GM12878 (cell line): ENCODE measurements around the gene METAP1. TPM values are rescaled to one million over a fixed set of nuclear protein-coding genes. Genes with fewer than 3 reads are reported as not detected.

Experiments used
- ATAC-seq: fragments of 200-7000 bp; cut with Tn5 transposase; 3 replicates; pipeline ENCODE4 v1.9.1; 2020; ENCODE audit warnings: mild to moderate bottlenecking, moderate library complexity
- BruUV-seq: library from RNA; stranded (reverse); fragments of 400-500 nt; replicated peaks from 2 replicates; lab custom pipeline; 2021; lab: Mats Ljungman, UMichigan
- CTCF ChIA-PET: fragments of 300-600 bp; sonication (Branson Sonifier 250); formaldehyde crosslinking; extraction: SDS; loops from one replicate; lab custom pipeline; 2021; ENCODE audit warnings: inconsistent platforms; lab: Yijun Ruan, JAX
- POLR2A ChIA-PET: fragments of 350-600 bp; formaldehyde crosslinking; extraction: SDS; loops from one replicate; lab custom pipeline; 2021; ENCODE audit warnings: inconsistent platforms; lab: Charles Lee
- RAD21 ChIA-PET: fragments of 300-600 bp; sonication (Branson Sonifier 250); formaldehyde crosslinking; loops from one replicate; lab custom pipeline; 2023; ENCODE audit warnings: antibody characterized with exemption; ENCODE audit not compliant: unreplicated experiment; lab: Charles Lee
- SMC1A ChIA-PET: fragments of 300-600 bp; sonication (Branson Sonifier 250); formaldehyde crosslinking; loops from one replicate; lab custom pipeline; 2023; ENCODE audit not compliant: unreplicated experiment, uncharacterized antibody; lab: Charles Lee
- DNase-seq: peaks from one replicate; pipeline ENCODE4 v3.0.0-alpha.2; 2011; ENCODE audit warnings: low read depth, low spot score
- FAIRE-seq: peaks from 3 replicates; lab custom pipeline; 2011; peaks lifted over from hg19 to GRCh38; lab: Jason Lieb, UNC
- H2AFZ ChIP-seq: 2 replicates; pipeline ENCODE4 v1.6.0; 2011; ENCODE audit warnings: low read depth, low read length, control low read depth; ENCODE audit not compliant: control insufficient read depth
- H3K27ac ChIP-seq: 2 replicates; pipeline ENCODE4 v1.5.1; 2011; ENCODE audit warnings: control low read depth; ENCODE audit not compliant: control insufficient read depth, insufficient read depth
- H3K27me3 ChIP-seq, 2 experiments: replicated peaks in 1 of 2; 2 replicates each; pipeline versions ENCODE4 v1.6.0 to v1.6.1; 2011; ENCODE audit warnings: low read length in 1 of 2; ENCODE audit not compliant: control insufficient read depth in 2 of 2, insufficient read depth in 2 of 2
- H3K36me3 ChIP-seq, 2 experiments: 2 replicates each; pipeline ENCODE4 v1.5.1; 2011; ENCODE audit warnings: low read length in 1 of 2; ENCODE audit not compliant: control insufficient read depth in 2 of 2, insufficient read depth in 2 of 2
- H3K4me1 ChIP-seq: 2 replicates; pipeline ENCODE4 v1.6.1; 2011; ENCODE audit warnings: mild to moderate bottlenecking, low read length, moderate library complexity, mixed read lengths; ENCODE audit not compliant: control insufficient read depth, insufficient read depth
- H3K4me2 ChIP-seq: 2 replicates; pipeline ENCODE4 v1.6.0; 2011; ENCODE audit warnings: control low read depth; ENCODE audit not compliant: control insufficient read depth, insufficient read depth
- H3K4me3 ChIP-seq: fragments of 200-600 bp; sonication (generic); 2 replicates; pipeline ENCODE4 v1.5.1; 2016
- H3K79me2 ChIP-seq: 2 replicates; pipeline ENCODE4 v1.6.0; 2011; ENCODE audit warnings: low read length; ENCODE audit not compliant: control insufficient read depth, insufficient read depth
- H3K9ac ChIP-seq: 2 replicates; pipeline ENCODE4 v1.8.0; 2011; ENCODE audit warnings: low read length, control low read depth, mixed read lengths; ENCODE audit not compliant: control insufficient read depth, insufficient read depth
- H3K9me3 ChIP-seq: replicated peaks from 3 replicates; pipeline ENCODE4 v1.5.1; 2011; ENCODE audit warnings: mild to moderate bottlenecking, low read length; ENCODE audit not compliant: control insufficient read depth, insufficient read depth
- H4K20me1 ChIP-seq: 2 replicates; pipeline ENCODE4 v1.6.0; 2011; ENCODE audit not compliant: control insufficient read depth, insufficient read depth
- ATF7 ChIP-seq: fragments of 450-650 bp; IDR thresholded peaks from 2 replicates; pipeline ENCODE4 v1.6.1; 2016; ENCODE audit warnings: low read depth, mild to moderate bottlenecking
- CHD1 ChIP-seq: IDR thresholded peaks from 2 replicates; pipeline ENCODE4 v1.6.1; 2012; ENCODE audit warnings: low read depth, low read length, improper control_type of control experiment
- DPF2 ChIP-seq: fragments of 450-650 bp; IDR thresholded peaks from 2 replicates; pipeline ENCODE4 v1.6.1; 2017; ENCODE audit warnings: mild to moderate bottlenecking
- EED ChIP-seq: sonication (generic); IDR thresholded peaks from 2 replicates; pipeline ENCODE4 v1.6.1; 2016; ENCODE audit warnings: antibody characterized with exemption, low read depth
- GABPA ChIP-seq: IDR thresholded peaks from 2 replicates; pipeline ENCODE4 v1.6.1; 2014; ENCODE audit warnings: antibody characterized with exemption, low read depth, mild to moderate bottlenecking, inconsistent platforms
- JUNB ChIP-seq: IDR thresholded peaks from 2 replicates; pipeline ENCODE4 v1.6.1; 2016; ENCODE audit warnings: antibody characterized with exemption, mild to moderate bottlenecking
- MEF2A ChIP-seq: IDR thresholded peaks from 2 replicates; pipeline ENCODE4 v1.6.1; 2011; ENCODE audit warnings: low read depth, mild to moderate bottlenecking, low read length, moderate library complexity; ENCODE audit not compliant: insufficient read depth
- PAX8 ChIP-seq: fragments of 450-650 bp; IDR thresholded peaks from 2 replicates; pipeline ENCODE4 v1.6.1; 2017; ENCODE audit warnings: mild to moderate bottlenecking, moderate library complexity
- SMAD1 ChIP-seq: fragments of 450-650 bp; IDR thresholded peaks from 2 replicates; pipeline ENCODE4 v1.6.1; 2018; ENCODE audit warnings: mild to moderate bottlenecking, low read depth; ENCODE audit not compliant: partially characterized antibody
- SRF ChIP-seq, 2 experiments: IDR thresholded peaks; 2 replicates each; pipeline ENCODE4 v1.6.1; 2011; ENCODE audit warnings: low read depth in 2 of 2, low read length in 2 of 2, mild to moderate bottlenecking in 1 of 2, moderate library complexity in 1 of 2
- STAT3 ChIP-seq: IDR thresholded peaks from 2 replicates; pipeline ENCODE4 v1.6.1; 2011; ENCODE audit warnings: low read depth, low read length, improper control_type of control experiment
- ZNF24 ChIP-seq: fragments of 450-650 bp; IDR thresholded peaks from 2 replicates; pipeline ENCODE4 v1.6.1; 2017; ENCODE audit warnings: antibody characterized with exemption, mild to moderate bottlenecking
- WGBS: methylation state at CpG from one replicate; pipeline ENCODE4 v1.1.6; 2016; ENCODE audit warnings: low lambda C conversion rate; ENCODE audit not compliant: insufficient replicate concordance, insufficient coverage; ENCODE audit errors: missing lambda C conversion rate; 5-methylcytosine and 5-hydroxymethylcytosine counted together
- in situ Hi-C: fragments of 300-500 bp; cut with MboI; formaldehyde crosslinking; loops from 9 replicates; pipeline ENCODE4 v1.14.3; 2018; ENCODE audit warnings: mixed read lengths
- intact Hi-C: fragments of 100-400 bp; cut with micrococcal nuclease; formaldehyde crosslinking; loops from one replicate; pipeline ENCODE4 v1.14.2; 2022; ENCODE audit not compliant: unreplicated experiment
- polyA plus RNA-seq, 11 experiments: library from polyadenylated mRNA; depleted of rRNA in 4 of 11; unstranded in 6 of 11; stranded (reverse) in 5 of 11; fragments of >200 nt; fragmentation: Nextera tagmentation in 4 of 11; fragmentation: Illumina TruSeq in 1 of 11; extraction: Ambion mirVana in 4 of 11; extraction: Trizol in 1 of 11; gene quantifications; 1 replicate in 1 of 11; 2 replicates in 10 of 11; pipeline versions ENCODE4 v1.2.1 to v1.2.3, GENCODE V29; 2011 to 2016; ENCODE audit warnings: inconsistent platforms in 2 of 11, missing spikeins in 2 of 11, low read depth in 1 of 11
- total RNA-seq, 4 experiments: library from RNA; depleted of rRNA in 3 of 4; stranded (reverse); fragments of >200 nt in 3 of 4; fragmentation: Illumina TruSeq in 1 of 4; extraction: Trizol in 1 of 4; gene quantifications; 2 replicates each; pipeline versions ENCODE4 v1.2.1 to v1.2.3, GENCODE V29; 2013 to 2021
- TF ChIP-seq, protein P1 (sequence below): fragments of 450-650 bp; IDR thresholded peaks from 2 replicates; pipeline ENCODE4 v1.6.1; 2018; ENCODE audit warnings: mild to moderate bottlenecking, low read depth, moderate library complexity; ENCODE audit not compliant: partially characterized antibody
- TF ChIP-seq, protein P2 (sequence below): IDR thresholded peaks from 2 replicates; pipeline ENCODE4 v1.6.1; 2011; ENCODE audit warnings: borderline replicate concordance, low read depth, mild to moderate bottlenecking, moderate library complexity, mixed read lengths, low read length; ENCODE audit not compliant: insufficient read depth; ENCODE audit errors: extremely low read length
- TF ChIP-seq, protein P3 (sequence below): fragments of 450-650 bp; IDR thresholded peaks from 2 replicates; pipeline ENCODE4 v1.6.1; 2016; ENCODE audit warnings: mild to moderate bottlenecking
- TF ChIP-seq, protein P4 (sequence below): IDR thresholded peaks from 2 replicates; pipeline ENCODE4 v1.6.1; 2011; ENCODE audit warnings: low read depth, low read length, improper control_type of control experiment, borderline replicate concordance
- TF ChIP-seq, protein P5 (sequence below): fragments of 450-650 bp; IDR thresholded peaks from 2 replicates; pipeline ENCODE4 v1.6.1; 2014; ENCODE audit warnings: mild to moderate bottlenecking

Gene METAP1
- total and polyA plus RNA-seq, 10 of the 15 experiments (the other 5 are each of a cell fraction or from before 2014, with no cell fraction given) = 22.7 to 71.4 (median 45.1) TPM

DNA sequence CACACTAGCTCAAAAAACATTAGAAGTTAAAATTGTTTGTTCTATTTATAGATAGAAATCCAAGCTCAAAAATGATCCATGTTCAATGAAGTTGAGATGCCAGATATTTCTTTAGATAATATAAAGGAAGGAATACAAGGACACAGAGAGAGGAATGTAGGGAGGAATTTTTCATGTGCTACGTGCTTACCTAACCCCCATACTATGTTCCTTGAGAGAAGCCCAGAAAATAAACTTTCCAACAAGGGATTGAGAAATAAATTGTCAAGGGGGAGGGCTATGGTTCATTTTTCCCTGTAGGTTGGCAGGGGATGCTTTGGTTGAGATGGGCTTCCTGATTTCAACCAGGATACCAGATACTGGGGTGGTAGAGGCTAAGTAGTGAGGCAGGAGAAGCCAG is 108.6 kb downstream of the METAP1 start:
- ATAC-seq (no peak), DNase-seq (no peak), FAIRE-seq (no peak)
- Histone ChIP-seq H3K4me2 (no peak overlapping the region), H3K79me2 (no peaks in the 10 kb centered on the region), H3K27ac (no peak overlapping the region), H3K4me1 (no peaks in the 10 kb centered on the region), H2AFZ (no peak overlapping the region), H3K4me3 (no peak overlapping the region), H3K36me3 (no peaks in the 10 kb centered on the region), H4K20me1 (no peaks in the 10 kb centered on the region), H3K9me3 (no peaks in the 10 kb centered on the region), H3K27me3 (no peaks in the 10 kb centered on the region), H3K9ac (no peak overlapping the region)
- ChIA-PET POLR2A (no interaction called here), SMC1A (interaction anchor here (1.9 kb wide), 1 partner anchor 299 kb away, joined by 6 read pairs; no protein-coding TSS in a partner anchor), RAD21 (interaction anchor here (1.2 kb wide), 1 partner anchor 16 kb away, joined by 3 read pairs; the partner anchor contains the start of gene ADH5), CTCF (interaction anchor here (0.6 kb wide), 1 partner anchor 782 kb away, joined by 3 read pairs; no protein-coding TSS in a partner anchor)
- 0% methylated on average over 1 of the region's 1 CpG for WGBS
- intact Hi-C loops (no loop called here), in situ Hi-C loops (no loop called here)
- BruUV-seq = no TSS peak
- TF ChIP-seq, protein P1, sequence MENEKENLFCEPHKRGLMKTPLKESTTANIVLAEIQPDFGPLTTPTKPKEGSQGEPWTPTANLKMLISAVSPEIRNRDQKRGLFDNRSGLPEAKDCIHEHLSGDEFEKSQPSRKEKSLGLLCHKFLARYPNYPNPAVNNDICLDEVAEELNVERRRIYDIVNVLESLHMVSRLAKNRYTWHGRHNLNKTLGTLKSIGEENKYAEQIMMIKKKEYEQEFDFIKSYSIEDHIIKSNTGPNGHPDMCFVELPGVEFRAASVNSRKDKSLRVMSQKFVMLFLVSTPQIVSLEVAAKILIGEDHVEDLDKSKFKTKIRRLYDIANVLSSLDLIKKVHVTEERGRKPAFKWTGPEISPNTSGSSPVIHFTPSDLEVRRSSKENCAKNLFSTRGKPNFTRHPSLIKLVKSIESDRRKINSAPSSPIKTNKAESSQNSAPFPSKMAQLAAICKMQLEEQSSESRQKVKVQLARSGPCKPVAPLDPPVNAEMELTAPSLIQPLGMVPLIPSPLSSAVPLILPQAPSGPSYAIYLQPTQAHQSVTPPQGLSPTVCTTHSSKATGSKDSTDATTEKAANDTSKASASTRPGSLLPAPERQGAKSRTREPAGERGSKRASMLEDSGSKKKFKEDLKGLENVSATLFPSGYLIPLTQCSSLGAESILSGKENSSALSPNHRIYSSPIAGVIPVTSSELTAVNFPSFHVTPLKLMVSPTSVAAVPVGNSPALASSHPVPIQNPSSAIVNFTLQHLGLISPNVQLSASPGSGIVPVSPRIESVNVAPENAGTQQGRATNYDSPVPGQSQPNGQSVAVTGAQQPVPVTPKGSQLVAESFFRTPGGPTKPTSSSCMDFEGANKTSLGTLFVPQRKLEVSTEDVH = no peak
- TF ChIP-seq STAT3 (no peak), JUNB (no peak), DPF2 (no peak), SRF (IDR thresholded peaks at IDR 0.05; ENCODE audit: low read depth in 2 of 2, low read length in 2 of 2) (no peak), ZNF24 (no peak), ATF7 (no peak), CHD1 (no peak), PAX8 (no peak), EED (no peak), SMAD1 (no peak), GABPA (no peak), MEF2A (no peak)
- TF ChIP-seq, protein P2, sequence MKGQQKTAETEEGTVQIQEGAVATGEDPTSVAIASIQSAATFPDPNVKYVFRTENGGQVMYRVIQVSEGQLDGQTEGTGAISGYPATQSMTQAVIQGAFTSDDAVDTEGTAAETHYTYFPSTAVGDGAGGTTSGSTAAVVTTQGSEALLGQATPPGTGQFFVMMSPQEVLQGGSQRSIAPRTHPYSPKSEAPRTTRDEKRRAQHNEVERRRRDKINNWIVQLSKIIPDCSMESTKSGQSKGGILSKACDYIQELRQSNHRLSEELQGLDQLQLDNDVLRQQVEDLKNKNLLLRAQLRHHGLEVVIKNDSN = no peak
- TF ChIP-seq, protein P3, sequence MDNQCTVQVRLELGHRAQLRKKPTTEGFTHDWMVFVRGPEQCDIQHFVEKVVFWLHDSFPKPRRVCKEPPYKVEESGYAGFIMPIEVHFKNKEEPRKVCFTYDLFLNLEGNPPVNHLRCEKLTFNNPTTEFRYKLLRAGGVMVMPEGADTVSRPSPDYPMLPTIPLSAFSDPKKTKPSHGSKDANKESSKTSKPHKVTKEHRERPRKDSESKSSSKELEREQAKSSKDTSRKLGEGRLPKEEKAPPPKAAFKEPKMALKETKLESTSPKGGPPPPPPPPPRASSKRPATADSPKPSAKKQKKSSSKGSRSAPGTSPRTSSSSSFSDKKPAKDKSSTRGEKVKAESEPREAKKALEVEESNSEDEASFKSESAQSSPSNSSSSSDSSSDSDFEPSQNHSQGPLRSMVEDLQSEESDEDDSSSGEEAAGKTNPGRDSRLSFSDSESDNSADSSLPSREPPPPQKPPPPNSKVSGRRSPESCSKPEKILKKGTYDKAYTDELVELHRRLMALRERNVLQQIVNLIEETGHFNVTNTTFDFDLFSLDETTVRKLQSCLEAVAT = no peak
- TF ChIP-seq, protein P4, sequence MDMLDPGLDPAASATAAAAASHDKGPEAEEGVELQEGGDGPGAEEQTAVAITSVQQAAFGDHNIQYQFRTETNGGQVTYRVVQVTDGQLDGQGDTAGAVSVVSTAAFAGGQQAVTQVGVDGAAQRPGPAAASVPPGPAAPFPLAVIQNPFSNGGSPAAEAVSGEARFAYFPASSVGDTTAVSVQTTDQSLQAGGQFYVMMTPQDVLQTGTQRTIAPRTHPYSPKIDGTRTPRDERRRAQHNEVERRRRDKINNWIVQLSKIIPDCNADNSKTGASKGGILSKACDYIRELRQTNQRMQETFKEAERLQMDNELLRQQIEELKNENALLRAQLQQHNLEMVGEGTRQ = no peak
- TF ChIP-seq, protein P5, sequence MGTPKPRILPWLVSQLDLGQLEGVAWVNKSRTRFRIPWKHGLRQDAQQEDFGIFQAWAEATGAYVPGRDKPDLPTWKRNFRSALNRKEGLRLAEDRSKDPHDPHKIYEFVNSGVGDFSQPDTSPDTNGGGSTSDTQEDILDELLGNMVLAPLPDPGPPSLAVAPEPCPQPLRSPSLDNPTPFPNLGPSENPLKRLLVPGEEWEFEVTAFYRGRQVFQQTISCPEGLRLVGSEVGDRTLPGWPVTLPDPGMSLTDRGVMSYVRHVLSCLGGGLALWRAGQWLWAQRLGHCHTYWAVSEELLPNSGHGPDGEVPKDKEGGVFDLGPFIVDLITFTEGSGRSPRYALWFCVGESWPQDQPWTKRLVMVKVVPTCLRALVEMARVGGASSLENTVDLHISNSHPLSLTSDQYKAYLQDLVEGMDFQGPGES = no peak
